Stimulated activated CD8-positive, alpha-beta memory T cell treated with anti-CD3 and anti-CD28 coated beads, Interleukin-12 subunit alpha, Interleukin-12 subunit beta, amount 100 ng/mL, for 24 hours (primary cell): Measurements from ENCODE around the gene NOS2.
"Not testable (repeated sequence)": the region's sequence is repeated elsewhere in the genome, so short reads cannot be mapped to it uniquely, and the experiment has no call there.

Source experiments
- DNase-seq: peaks from one replicate; pipeline ENCODE4 v3.0.0-alpha.2; 2020; ENCODE audit errors: extremely low read depth

NOS2 gene

GRCh38 chr17:27755706-27756466, 44.4 kb downstream of the NOS2 start:
- DNase-seq, result no peak

DNA sequence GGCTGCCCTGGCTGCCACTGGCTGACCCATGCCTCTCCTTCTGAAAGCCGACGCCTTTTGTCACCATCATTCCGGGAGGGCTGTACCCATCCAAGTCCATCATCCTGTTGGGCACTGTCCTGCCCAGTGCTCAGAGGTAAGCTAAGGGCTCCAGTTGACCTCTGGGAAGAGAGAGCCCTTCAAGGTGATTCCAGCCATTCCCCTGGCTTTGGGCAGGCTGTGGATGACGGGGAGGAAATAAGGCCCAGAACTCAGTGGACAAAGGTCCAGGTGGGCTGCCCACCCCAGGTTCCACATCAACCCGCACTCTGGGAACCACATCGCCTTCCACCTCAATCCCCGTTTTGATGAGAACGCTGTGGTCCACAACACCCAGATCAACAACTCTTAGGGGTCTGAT, 45.8 kb downstream of the NOS2 start:
- DNase-seq, result no peak

DNA sequence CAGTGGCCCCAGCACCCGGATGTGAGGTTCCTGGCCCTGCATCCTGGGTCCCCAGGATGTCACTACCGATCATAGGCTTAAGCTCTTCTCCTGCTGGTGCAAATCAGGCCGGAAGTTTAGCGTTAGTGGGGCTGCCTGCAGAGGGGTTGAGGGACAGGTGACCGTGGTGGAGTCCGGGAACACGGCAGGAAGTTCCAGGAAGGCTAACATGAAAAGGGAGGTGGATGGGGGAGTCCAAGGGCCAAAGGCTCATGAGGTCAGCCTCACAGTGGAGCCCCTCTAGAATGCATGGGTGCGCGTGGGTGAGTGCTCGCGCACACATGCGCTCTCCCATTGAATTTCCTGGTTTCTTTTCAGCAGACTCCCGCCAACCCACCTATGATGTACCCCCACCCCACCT, 46.6 kb downstream of the NOS2 start:
- not testable (repeated sequence) for DNase-seq

GRCh38 chr17:27752831-27753619, 47.3 kb downstream of the NOS2 start:
- not testable (repeated sequence) for DNase-seq

GRCh38 chr17:27751622-27752490, 48.5 kb downstream of the NOS2 start:
- DNase-seq, result no peak

DNA sequence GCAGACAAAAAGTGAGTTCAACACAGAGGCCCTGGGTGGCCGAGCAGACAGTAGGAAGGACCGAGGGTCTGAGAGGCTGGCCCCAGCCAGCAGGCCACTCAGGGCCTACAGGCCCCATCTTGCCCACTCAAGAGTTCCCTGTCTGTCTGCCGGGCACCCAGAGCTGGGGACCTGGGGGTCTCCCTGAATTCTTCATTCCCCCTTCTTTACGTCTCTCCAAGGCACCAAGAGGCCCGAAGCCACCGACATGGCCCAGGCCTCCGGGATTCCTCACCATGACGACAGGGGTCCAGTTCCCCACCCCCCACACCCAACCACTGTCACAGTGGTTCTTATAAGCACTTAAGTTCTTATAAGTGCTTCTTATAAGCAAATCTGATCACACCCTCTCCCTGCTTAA, 49.2 kb downstream of the NOS2 start:
- no peak for DNase-seq

DNA sequence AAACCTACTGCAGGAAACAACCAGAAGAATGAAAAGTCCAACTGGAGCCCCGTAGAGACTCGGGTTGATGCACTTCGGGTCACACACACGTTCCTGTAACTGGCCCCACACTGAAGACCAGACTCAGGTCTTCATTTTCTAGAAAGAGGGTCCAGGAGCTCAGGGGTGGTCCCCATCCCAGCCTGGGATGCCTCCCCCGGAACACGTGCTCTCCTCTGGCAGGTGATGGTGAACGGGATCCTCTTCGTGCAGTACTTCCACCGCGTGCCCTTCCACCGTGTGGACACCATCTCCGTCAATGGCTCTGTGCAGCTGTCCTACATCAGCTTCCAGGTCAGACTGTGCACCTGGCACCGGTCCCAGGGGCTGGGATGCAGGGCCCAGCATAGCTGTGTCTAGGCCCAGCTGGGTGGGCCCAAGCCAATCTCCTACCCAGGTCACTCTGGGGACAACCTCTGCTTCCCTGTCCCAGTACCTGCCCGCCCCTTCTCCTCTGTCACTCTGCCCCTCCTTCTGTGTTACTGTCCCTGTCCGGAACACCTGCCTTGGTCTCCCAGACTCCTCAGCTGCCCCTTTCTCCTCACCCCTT, 50.7 kb downstream of the NOS2 start:
- DNase-seq, result not testable (repeated sequence)

GRCh38 chr17:27748360-27748825, 51.9 kb downstream of the NOS2 start:
- DNase-seq, result no peak

- no peak for DNase-seq
These were observed 52.6 kb downstream of the NOS2 start for GRCh38 chr17:27747462-27748359.

DNA sequence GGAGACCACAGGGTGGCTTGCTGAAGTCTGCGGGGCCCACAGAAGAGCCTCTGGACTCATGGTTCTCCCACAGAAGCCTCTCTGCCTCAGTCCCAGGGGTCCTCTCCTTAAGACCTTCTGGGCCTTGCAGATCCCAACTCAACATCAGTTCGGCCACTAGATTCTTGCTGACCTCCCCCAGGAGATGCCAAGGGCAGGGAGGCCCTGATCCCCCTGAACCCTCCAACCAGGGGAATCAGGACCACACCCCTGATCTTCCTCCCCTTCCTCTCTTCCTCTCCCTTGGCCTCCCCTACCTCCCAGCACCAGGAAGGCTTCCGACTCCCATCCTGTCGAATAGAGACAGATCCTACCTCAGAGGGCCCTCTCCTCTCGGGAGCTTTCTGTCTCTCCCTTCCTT, 53.4 kb downstream of the NOS2 start:
- no peak for DNase-seq

- DNase-seq, result not testable (repeated sequence)
These were observed 54.0 kb downstream of the NOS2 start for GRCh38 chr17:27746320-27746719.

GRCh38 chr17:27745207-27745830, 55.0 kb downstream of the NOS2 start:
- not testable (repeated sequence) for DNase-seq

DNA sequence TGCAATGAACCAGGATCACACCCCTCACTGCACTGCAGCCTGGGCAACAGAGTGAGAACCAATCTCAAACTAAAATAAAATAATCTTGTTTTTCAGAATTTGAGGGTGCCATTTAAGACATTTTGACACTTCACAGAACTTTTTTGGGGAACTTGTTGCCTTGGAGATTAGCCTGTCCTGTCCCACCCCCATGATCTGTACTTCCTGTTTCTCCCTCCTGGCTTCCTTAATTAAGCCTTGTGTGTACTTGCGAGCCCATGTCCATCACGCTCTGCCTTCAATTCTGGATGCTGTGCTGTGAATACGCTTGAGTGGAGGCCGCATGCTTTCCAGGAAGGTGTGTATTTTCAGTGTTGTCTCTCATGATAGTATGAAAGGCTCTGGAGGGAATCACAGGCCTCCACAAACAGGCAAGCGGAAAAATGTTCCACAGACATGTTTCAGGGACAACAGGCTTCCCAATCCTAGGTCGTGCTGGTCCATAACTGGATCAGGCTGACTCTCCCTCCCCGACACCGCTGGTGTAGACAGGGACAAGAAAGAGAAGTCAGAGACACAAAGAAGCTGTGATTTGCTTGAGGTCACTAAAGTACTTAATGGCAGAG, 56.9 kb downstream of the NOS2 start:
- DNase-seq, result no peak

GRCh38 chr17:27741971-27742575, 58.3 kb downstream of the NOS2 start:
- no peak for DNase-seq

- DNase-seq, result no peak
These were observed 58.9 kb downstream of the NOS2 start for GRCh38 chr17:27741361-27741861.

DNA sequence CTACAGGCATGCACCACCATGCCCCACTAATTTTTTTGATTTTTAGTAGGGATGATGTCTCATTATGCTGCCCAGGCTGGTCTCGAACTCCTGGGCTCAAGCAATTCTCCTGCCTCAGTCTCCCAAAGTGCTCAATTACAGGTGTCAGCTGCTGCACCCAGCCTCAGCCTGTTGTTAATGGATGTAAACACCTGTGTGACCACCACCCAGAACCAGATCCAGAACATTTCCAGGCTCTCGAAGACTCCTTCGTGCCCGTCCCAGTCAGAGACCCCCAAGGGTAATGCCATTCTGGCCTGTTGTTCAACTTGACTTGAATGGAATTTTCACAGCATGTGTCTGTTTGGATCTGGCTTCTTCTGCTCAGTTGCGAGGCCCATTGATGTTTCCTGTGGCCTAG, 59.8 kb downstream of the NOS2 start:
- not testable (repeated sequence) for DNase-seq

- no peak for DNase-seq
These were observed 66.6 kb downstream of the NOS2 start for GRCh38 chr17:27733773-27734172.

DNA sequence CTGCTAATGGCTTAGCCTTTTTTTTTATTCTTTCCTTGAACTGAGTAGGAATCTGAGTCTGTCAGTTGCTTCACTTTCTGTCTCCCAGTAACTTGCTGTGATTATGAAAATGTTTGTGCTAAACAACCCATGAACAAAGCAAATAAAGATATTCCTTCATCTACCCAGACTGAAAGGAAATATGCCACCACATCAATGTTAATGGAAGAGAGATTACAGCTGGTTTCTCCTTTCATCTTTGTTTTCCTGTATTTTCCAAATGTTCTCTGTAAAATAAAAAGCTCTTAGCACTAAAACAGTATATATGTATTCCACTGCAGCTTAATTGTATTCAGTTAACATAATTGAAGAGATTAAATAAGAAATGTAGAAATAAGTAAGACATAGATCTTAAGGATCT, 67.6 kb downstream of the NOS2 start:
- DNase-seq, result not testable (repeated sequence)

DNA sequence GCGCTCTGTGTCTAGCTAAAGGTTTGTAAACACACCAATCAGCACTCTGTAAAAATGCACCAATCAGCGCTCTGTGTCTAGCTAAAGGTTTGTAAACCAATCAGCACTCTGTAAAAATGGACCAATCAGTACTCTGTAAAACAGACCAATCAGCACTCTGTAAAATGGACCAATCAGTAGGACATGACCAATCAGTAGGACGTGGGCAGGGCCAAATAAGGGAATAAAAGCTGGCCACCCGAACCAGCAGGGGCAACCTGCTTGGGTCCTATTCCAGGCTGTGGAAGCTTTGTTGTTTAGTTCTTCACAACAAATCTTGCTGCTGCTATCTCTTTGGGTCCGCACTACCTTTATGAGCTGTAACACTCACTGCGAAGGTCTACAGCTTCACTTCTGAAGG, 74.3 kb downstream of the NOS2 start:
- not testable (repeated sequence) for DNase-seq
